ENCODE results near the gene ADAMTS2. TPM values are rescaled to one million over a fixed set of nuclear protein-coding genes. Genes with fewer than 3 reads are reported as not detected.

Gene ADAMTS2
- total and polyA plus RNA-seq, 8 donors, result 1.8 to 41.5 (median 11.6) TPM

GRCh38 chr5:179303451-179304200, 41.6 kb downstream of the ADAMTS2 start:
- H3K4me3 ChIP-seq, result no peak overlapping the region
- H3K27ac ChIP-seq, result peak overlapping the region in 2 of 5 donors; percentile 1 to 6
- H3K4me1 ChIP-seq, result peaks cover 0 to 9% (median 0%) of the 10 kb centered on the region in 4 donors
- DNase-seq, result no peak
- 80 to 87% (median 87%) methylated on average over 14 of the region's 14 CpGs for WGBS, 5 donors
- H3K36me3 ChIP-seq, result no peaks in the 10 kb centered on the region
- peaks cover 0 to 4% (median 0%) of the 10 kb centered on the region in 3 donors for H3K27me3 ChIP-seq
- TF ChIP-seq CTCF (IDR thresholded peaks at IDR 0.05) (no peak), POLR2AphosphoS5 (IDR thresholded peaks at IDR 0.05) (no peak), EP300 (IDR thresholded peaks at IDR 0.05) (no peak), POLR2A (IDR thresholded peaks at IDR 0.05) (no peak)
- intact Hi-C loops (cut with DNase I; ENCODE audit: low total_unique reads), result no loop called here
- H3K9me3 ChIP-seq, result peaks cover 0 to 17% (median 8%) of the 10 kb centered on the region in 4 donors

GRCh38 chr5:179302499-179303185, 42.6 kb downstream of the ADAMTS2 start:
- intact Hi-C loops (cut with DNase I; ENCODE audit: low total_unique reads), result no loop called here
- H3K4me3 ChIP-seq, result no peak overlapping the region
- H3K27ac ChIP-seq, result no peak overlapping the region
- 68 to 80% (median 78%) methylated on average over 13 of the region's 13 CpGs for WGBS, 5 donors
- H3K27me3 ChIP-seq, result peaks cover 0 to 4% (median 0%) of the 10 kb centered on the region in 3 donors
- H3K36me3 ChIP-seq, result no peaks in the 10 kb centered on the region
- peaks cover 0 to 9% (median 0%) of the 10 kb centered on the region in 4 donors for H3K4me1 ChIP-seq
- H3K9me3 ChIP-seq, result peaks cover 0 to 21% (median 13%) of the 10 kb centered on the region in 4 donors
- TF ChIP-seq POLR2AphosphoS5 (IDR thresholded peaks at IDR 0.05) (no peak), POLR2A (IDR thresholded peaks at IDR 0.05) (no peak), EP300 (IDR thresholded peaks at IDR 0.05) (no peak), CTCF (IDR thresholded peaks at IDR 0.05) (no peak)
- no peak for DNase-seq

GRCh38 chr5:179301796-179302195, 43.5 kb downstream of the ADAMTS2 start:
- Histone ChIP-seq H3K4me1 (peaks cover 0 to 9% (median 0%) of the 10 kb centered on the region in 4 donors), H3K36me3 (no peaks in the 10 kb centered on the region), H3K4me3 (no peak overlapping the region), H3K27ac (no peak overlapping the region), H3K27me3 (peaks cover 0 to 4% (median 0%) of the 10 kb centered on the region in 3 donors), H3K9me3 (peaks cover 0 to 21% (median 16%) of the 10 kb centered on the region in 4 donors)
- DNase-seq, result no peak
- intact Hi-C loops (cut with DNase I; ENCODE audit: low total_unique reads), result no loop called here
- WGBS, 5 donors, result 72 to 90% (median 83%) methylated on average over 9 to 17 of the region's 17 CpGs
- TF ChIP-seq CTCF (IDR thresholded peaks at IDR 0.05), result no peak
- TF ChIP-seq POLR2AphosphoS5 (IDR thresholded peaks at IDR 0.05), result no peak
- no peak for TF ChIP-seq POLR2A (IDR thresholded peaks at IDR 0.05)
- TF ChIP-seq EP300 (IDR thresholded peaks at IDR 0.05), result no peak

- no peak overlapping the region for H3K4me3 ChIP-seq
- DNase-seq, result no peak
- 84 to 96% (median 92%) methylated on average over 6 of the region's 6 CpGs for WGBS, 5 donors
- no peaks in the 10 kb centered on the region for H3K36me3 ChIP-seq
- H3K9me3 ChIP-seq, result peaks cover 0 to 21% (median 16%) of the 10 kb centered on the region in 4 donors
- H3K27me3 ChIP-seq, result peaks cover 0 to 4% (median 0%) of the 10 kb centered on the region in 3 donors
- no peak for TF ChIP-seq POLR2A (IDR thresholded peaks at IDR 0.05)
- no peak for TF ChIP-seq EP300 (IDR thresholded peaks at IDR 0.05)
- TF ChIP-seq CTCF (IDR thresholded peaks at IDR 0.05), result no peak
- no peak for TF ChIP-seq POLR2AphosphoS5 (IDR thresholded peaks at IDR 0.05)
- peaks cover 0 to 9% (median 0%) of the 10 kb centered on the region in 4 donors for H3K4me1 ChIP-seq
- H3K27ac ChIP-seq, result peak overlapping the region in 1 of 5 donors; percentile 7
- intact Hi-C loops (cut with DNase I; ENCODE audit: low total_unique reads), result no loop called here
Measured at GRCh38 chr5:179301376-179301775, 43.9 kb downstream of the ADAMTS2 start.
